Left lung (tissue), 10 donors: ENCODE results near the gene NAE1. TPM values are rescaled to one million over a fixed set of nuclear protein-coding genes. Genes with fewer than 3 reads are reported as not detected.

Experiments
- ATAC-seq: fragments of 200-7000 bp; cut with Tn5 transposase; one replicate; pipeline ENCODE4 v1.9.1; 2020; ENCODE audit warnings: moderate library complexity
- DNase-seq, 4 donors: peaks; one replicate each; pipeline ENCODE4 v3.0.0-alpha.2; 2013 to 2020
- H3K27ac ChIP-seq, 2 donors: fragments of 200-600 bp; sonication (generic) in 1 of 2; one replicate each; pipeline versions ENCODE4 v1.5.0 to v1.8.0; 2020 to 2021
- H3K27me3 ChIP-seq, 2 donors: fragments of 200-600 bp; sonication (generic) in 1 of 2; one replicate each; pipeline versions ENCODE4 v1.5.0 to v1.8.0; 2020 to 2021
- H3K36me3 ChIP-seq, 2 donors: fragments of 200-600 bp; sonication (generic) in 1 of 2; one replicate each; pipeline versions ENCODE4 v1.5.0 to v1.8.0; 2020 to 2021
- H3K4me1 ChIP-seq, 2 donors: fragments of 200-600 bp; one replicate each; pipeline ENCODE4 v1.8.0; 2021
- H3K4me3 ChIP-seq, 2 donors: fragments of 200-600 bp; sonication (generic) in 1 of 2; one replicate each; pipeline versions ENCODE4 v1.5.0 to v1.8.0; 2020 to 2021; ENCODE audit warnings: mild to moderate bottlenecking in 1 of 2
- H3K9me3 ChIP-seq, 2 donors: fragments of 200-600 bp; sonication (generic) in 1 of 2; one replicate each; pipeline versions ENCODE4 v1.5.0 to v1.8.0; 2020 to 2021
- CTCF ChIP-seq, 2 donors: fragments of 200-600 bp; sonication (generic) in 1 of 2; IDR thresholded peaks; one replicate each; pipeline versions ENCODE4 v1.5.0 to v1.8.0; 2021; ENCODE audit warnings: antibody characterized with exemption in 2 of 2
- intact Hi-C, 2 donors: fragments of 100-400 bp; cut with DNase I; formaldehyde crosslinking; loops; one replicate each; pipeline versions ENCODE4 v1.11.2 to v1.14.2; 2022
- polyA plus RNA-seq, 6 donors: library from polyadenylated mRNA; unstranded; fragments of 120-200 nt; gene quantifications; one replicate each; pipeline ENCODE4 v1.2.1, GENCODE V29; 2013; ENCODE audit not compliant: insufficient read length in 6 of 6
- total RNA-seq, 2 donors: library from RNA; stranded (reverse); fragmentation: NEBNext Ultra II Directional; extraction: Animal tissue kit (Norgen Biotek cat#: 25700); gene quantifications; one replicate each; pipeline ENCODE4 v1.2.1, GENCODE V29; 2021
- donor health status: DM: no; HTN: yes; CAD: no.
- donor health status: DM: no; HTN: no; CAD: no.

Gene NAE1
- total and polyA plus RNA-seq, 8 donors, result 41.8 to 98.9 (median 87.1) TPM

GRCh38 chr16:66811043-66811442 lies 19.7 kb downstream of the NAE1 start:
- Histone ChIP-seq H3K4me1 (no peaks in the 10 kb centered on the region), H3K36me3 (peaks cover 0 to 91% of the 10 kb centered on the region in 2 donors), H3K27me3 (no peaks in the 10 kb centered on the region), H3K9me3 (no peaks in the 10 kb centered on the region), H3K27ac (no peak overlapping the region), H3K4me3 (no peak overlapping the region)
- intact Hi-C loops, result no loop called here
- no peak for TF ChIP-seq CTCF (IDR thresholded peaks at IDR 0.05)
- ATAC-seq (no peak), DNase-seq (no peak)

GRCh38 chr16:66810391-66810790 lies 20.4 kb downstream of the NAE1 start:
- H3K4me3 ChIP-seq, result no peak overlapping the region
- H3K4me1 ChIP-seq, result no peaks in the 10 kb centered on the region
- H3K27me3 ChIP-seq, result no peaks in the 10 kb centered on the region
- no peaks in the 10 kb centered on the region for H3K9me3 ChIP-seq
- no peak for TF ChIP-seq CTCF (IDR thresholded peaks at IDR 0.05)
- peaks cover 0 to 91% of the 10 kb centered on the region in 2 donors for H3K36me3 ChIP-seq
- no peak overlapping the region for H3K27ac ChIP-seq
- ATAC-seq, result no peak
- intact Hi-C loops, result no loop called here
- no peak for DNase-seq

- no peak overlapping the region for H3K27ac ChIP-seq
- no peaks in the 10 kb centered on the region for H3K27me3 ChIP-seq
- ATAC-seq (no peak), DNase-seq (no peak)
- peaks cover 0 to 91% of the 10 kb centered on the region in 2 donors for H3K36me3 ChIP-seq
- intact Hi-C loops, result no loop called here
- H3K4me1 ChIP-seq, result no peaks in the 10 kb centered on the region
- TF ChIP-seq CTCF (IDR thresholded peaks at IDR 0.05), result no peak
- H3K4me3 ChIP-seq, result no peak overlapping the region
- no peaks in the 10 kb centered on the region for H3K9me3 ChIP-seq
Measured at GRCh38 chr16:66809765-66810164, 21.0 kb downstream of the NAE1 start.

- DNase-seq (no peak), ATAC-seq (no peak)
- intact Hi-C loops, result no loop called here
- Histone ChIP-seq H3K4me1 (no peaks in the 10 kb centered on the region), H3K27me3 (no peaks in the 10 kb centered on the region), H3K9me3 (no peaks in the 10 kb centered on the region), H3K4me3 (no peak overlapping the region), H3K27ac (no peak overlapping the region), H3K36me3 (peaks cover 0 to 60% of the 10 kb centered on the region in 2 donors)
- no peak for TF ChIP-seq CTCF (IDR thresholded peaks at IDR 0.05)
Measured at GRCh38 chr16:66802159-66802558, 28.6 kb downstream of the NAE1 start.

GRCh38 chr16:66801320-66802105 lies 29.3 kb downstream of the NAE1 start, which contains the start of gene TERB1:
Gene TERB1, minus strand, starts transcription at chr16:66801584. Its CDS starts 4,786 bp downstream, at chr16:66796798.
- H3K27me3 ChIP-seq, result no peaks in the 10 kb centered on the region
- H3K27ac ChIP-seq, result no peak within 1 kb of the TSS
- H3K4me1 ChIP-seq, result no peaks in the 10 kb centered on the region
- intact Hi-C loops, result no loop called here
- peaks cover 0 to 54% of the 10 kb centered on the region in 2 donors for H3K36me3 ChIP-seq
- no peak within 1 kb of the TSS for H3K4me3 ChIP-seq
- DNase-seq (no peak), ATAC-seq (no peak)
- no peak for TF ChIP-seq CTCF (IDR thresholded peaks at IDR 0.05)
- H3K9me3 ChIP-seq, result no peaks in the 10 kb centered on the region
